SK-N-SH (cell line): ENCODE data around the gene PUM1. TPM values are rescaled to one million over a fixed set of nuclear protein-coding genes. Genes with fewer than 3 reads are reported as not detected.

ENCODE experiments used
- CTCF ChIA-PET: fragments of 300-600, 350-600 bp; formaldehyde crosslinking; extraction: SDS; loops from one replicate; lab custom pipeline; 2021; lab: Yijun Ruan, JAX
- POLR2A ChIA-PET: fragments of 350-600 bp; sonication (Branson Sonifier 250); formaldehyde crosslinking; extraction: SDS; loops from one replicate; lab custom pipeline; 2020; ENCODE audit warnings: antibody characterized with exemption, inconsistent platforms; lab: Yijun Ruan, JAX
- DNase-seq: peaks from one replicate; pipeline ENCODE4 v3.0.0; 2012
- H2AFZ ChIP-seq: fragments of 200-600 bp; sonication (generic); 2 replicates; pipeline ENCODE4 v1.8.1; 2016; ENCODE audit warnings: antibody characterized with exemption, mild to moderate bottlenecking, low read depth
- H3F3A ChIP-seq: fragments of 200-600 bp; sonication (generic); replicated peaks from 2 replicates; pipeline ENCODE3; 2016; ENCODE audit warnings: antibody characterized with exemption, mild to moderate bottlenecking; ENCODE audit not compliant: insufficient read depth
- H3K27ac ChIP-seq, 2 experiments: fragments of 200-500 bp in 1 of 2; fragments of 200-600 bp in 1 of 2; sonication (Bioruptor generic) in 1 of 2; sonication (generic), shearing (Covaris generic) in 1 of 2; 2 replicates each; pipeline versions ENCODE4 v1.5.1 to v1.6.1; 2014 to 2016; ENCODE audit warnings: low read depth in 2 of 2, inconsistent platforms in 1 of 2, low read length in 1 of 2, mild to moderate bottlenecking in 1 of 2, mixed read lengths in 1 of 2
- H3K27me3 ChIP-seq: fragments of 200-600 bp; sonication (generic), shearing (Covaris generic); 2 replicates; pipeline ENCODE4 v1.6.1; 2016; ENCODE audit warnings: mixed run types; ENCODE audit not compliant: insufficient read depth
- H3K36me3 ChIP-seq, 2 experiments: fragments of 200-500 bp in 1 of 2; fragments of 200-600 bp in 1 of 2; sonication (Bioruptor generic) in 1 of 2; sonication (generic) in 1 of 2; replicated peaks in 1 of 2; 2 replicates each; pipeline versions ENCODE3 to v1.5.1; 2014 to 2016; ENCODE audit warnings: low read length in 1 of 2, mild to moderate bottlenecking in 1 of 2; ENCODE audit not compliant: insufficient read depth in 2 of 2, control insufficient read depth in 1 of 2
- H3K4me1 ChIP-seq, 2 experiments: fragments of 200-500 bp in 1 of 2; fragments of 200-600 bp in 1 of 2; sonication (Bioruptor generic) in 1 of 2; sonication (generic), shearing (Covaris generic) in 1 of 2; 2 replicates each; pipeline versions ENCODE4 v1.5.1 to v1.6.1; 2014 to 2016; ENCODE audit warnings: low read depth in 1 of 2, low read length in 1 of 2, mixed run types in 1 of 2; ENCODE audit not compliant: insufficient read depth in 2 of 2, control insufficient read depth in 1 of 2
- H3K4me2 ChIP-seq: fragments of 200-600 bp; sonication (generic), shearing (Covaris generic); 2 replicates; pipeline ENCODE4 v1.6.1; 2017; ENCODE audit warnings: mixed run types
- H3K4me3 ChIP-seq, 2 experiments: fragments of 200-500 bp in 1 of 2; fragments of 200-600 bp in 1 of 2; sonication (Bioruptor generic) in 1 of 2; sonication (generic), shearing (Covaris generic) in 1 of 2; 2 replicates each; pipeline versions ENCODE4 v1.5.1 to v1.8.1; 2014 to 2016; ENCODE audit warnings: low read depth in 2 of 2, inconsistent platforms in 1 of 2, low read length in 1 of 2, mild to moderate bottlenecking in 1 of 2, mixed read lengths in 1 of 2, moderate library complexity in 1 of 2
- H3K79me2 ChIP-seq: fragments of 200-600 bp; sonication (generic); 2 replicates; pipeline ENCODE4 v1.8.1; 2017; ENCODE audit warnings: mild to moderate bottlenecking; ENCODE audit not compliant: insufficient read depth
- H3K9ac ChIP-seq: fragments of 200-600 bp; sonication (generic); 2 replicates; pipeline ENCODE4 v1.6.1; 2017; ENCODE audit warnings: mixed run types
- H3K9me2 ChIP-seq: fragments of 200-600 bp; sonication (generic); 2 replicates; pipeline ENCODE4 v1.6.1; 2017; ENCODE audit warnings: mixed run types
- H3K9me3 ChIP-seq: fragments of 200-600 bp; sonication (generic); 2 replicates; pipeline ENCODE4 v1.6.1; 2017; ENCODE audit warnings: mixed run types, mild to moderate bottlenecking, moderate library complexity
- H4K20me1 ChIP-seq: fragments of 200-600 bp; sonication (generic); 2 replicates; pipeline ENCODE4 v1.6.1; 2017; ENCODE audit warnings: mild to moderate bottlenecking, mixed run types; ENCODE audit not compliant: insufficient read depth
- CHD2 ChIP-seq: fragments of 150-350 bp; IDR thresholded peaks from 2 replicates; pipeline ENCODE4 v1.6.1; 2018; ENCODE audit warnings: low read length; ENCODE audit not compliant: partially characterized antibody
- ELF1 ChIP-seq: IDR thresholded peaks from 2 replicates; pipeline ENCODE4 v1.4.0; 2012
- FOSL2 ChIP-seq: IDR thresholded peaks from 2 replicates; pipeline ENCODE4 v1.4.0; 2012; ENCODE audit warnings: low read depth, mild to moderate bottlenecking, moderate library complexity, borderline replicate concordance
- FOXM1 ChIP-seq: IDR thresholded peaks from 2 replicates; pipeline ENCODE4 v1.4.0; 2012; ENCODE audit warnings: low read depth, mild to moderate bottlenecking
- GABPA ChIP-seq: IDR thresholded peaks from 2 replicates; pipeline ENCODE4 v1.4.0; 2012; ENCODE audit warnings: low read depth, mild to moderate bottlenecking
- GATA2 ChIP-seq: sonication (generic); formaldehyde crosslinking; IDR thresholded peaks from 2 replicates; pipeline ENCODE4 v1.5.0; 2020; ENCODE audit warnings: mild to moderate bottlenecking, missing genetic modification reagents
- MXI1 ChIP-seq: IDR thresholded peaks from 2 replicates; pipeline ENCODE4 v1.6.1; 2012; ENCODE audit warnings: mild to moderate bottlenecking, low read depth, low read length, improper control_type of control experiment
- POLR2AphosphoS5 ChIP-seq: IDR thresholded peaks from 2 replicates; pipeline ENCODE4 v1.6.1; 2012; ENCODE audit warnings: low read depth, low read length
- RAD21 ChIP-seq: IDR thresholded peaks from 2 replicates; pipeline ENCODE4 v1.6.1; 2012; ENCODE audit warnings: mild to moderate bottlenecking, low read length
- RFX5 ChIP-seq: IDR thresholded peaks from 2 replicates; pipeline ENCODE4 v1.6.1; 2012; ENCODE audit warnings: mild to moderate bottlenecking, improper control_type of control experiment, low read length
- RXRA ChIP-seq: IDR thresholded peaks from 2 replicates; pipeline ENCODE4 v1.4.0; 2012; ENCODE audit warnings: low read depth, mild to moderate bottlenecking, borderline replicate concordance
- SMC3 ChIP-seq: IDR thresholded peaks from 2 replicates; pipeline ENCODE4 v1.6.1; 2012; ENCODE audit warnings: low read depth, low read length, improper control_type of control experiment
- TAF1 ChIP-seq: IDR thresholded peaks from 2 replicates; pipeline ENCODE4 v1.6.1; 2012; ENCODE audit warnings: low read depth, mild to moderate bottlenecking, low read length, moderate library complexity, borderline replicate concordance
- TEAD4 ChIP-seq: IDR thresholded peaks from 2 replicates; pipeline ENCODE4 v1.4.0; 2012; ENCODE audit warnings: mild to moderate bottlenecking, borderline replicate concordance; ENCODE audit not compliant: insufficient read depth
- YY1 ChIP-seq: IDR thresholded peaks from 2 replicates; pipeline ENCODE4 v1.4.0; 2012; ENCODE audit warnings: low read depth, mild to moderate bottlenecking
- WGBS: methylation state at CpG from one replicate; pipeline ENCODE4 v1.1.6; 2017; ENCODE audit warnings: low lambda C conversion rate; 5-methylcytosine and 5-hydroxymethylcytosine counted together
- polyA plus RNA-seq, 3 experiments: library from polyadenylated mRNA; depleted of rRNA; stranded (reverse); fragments of >200 nt; gene quantifications; 2 replicates each; pipeline ENCODE4 v1.2.3, GENCODE V29; 2012
- TF ChIP-seq, protein P1 (sequence below): IDR thresholded peaks from 2 replicates; pipeline ENCODE4 v1.6.1; 2012; ENCODE audit warnings: mild to moderate bottlenecking, low read depth, low read length, moderate library complexity
- TF ChIP-seq, protein P2 (sequence below): fragments of 150-350 bp; IDR thresholded peaks from 2 replicates; pipeline ENCODE4 v1.6.1; 2017; ENCODE audit warnings: antibody characterized with exemption, low read length, low read depth, borderline replicate concordance
- TF ChIP-seq, protein P3 (sequence below): IDR thresholded peaks from 2 replicates; pipeline ENCODE4 v1.4.0; 2012; ENCODE audit warnings: low read depth, borderline replicate concordance
- TF ChIP-seq, protein P4 (sequence below): IDR thresholded peaks from 2 replicates; pipeline ENCODE4 v1.4.0; 2012; ENCODE audit warnings: low read depth
- TF ChIP-seq, protein P5 (sequence below): fragments of 150-350 bp; IDR thresholded peaks from 2 replicates; pipeline ENCODE4 v1.6.1; 2016; ENCODE audit warnings: mild to moderate bottlenecking, low read depth, low read length

Gene PUM1
- polyA plus RNA-seq, 1 of the 3 experiments (the other 2 are of a cell fraction) = 66.7 TPM

DNA sequence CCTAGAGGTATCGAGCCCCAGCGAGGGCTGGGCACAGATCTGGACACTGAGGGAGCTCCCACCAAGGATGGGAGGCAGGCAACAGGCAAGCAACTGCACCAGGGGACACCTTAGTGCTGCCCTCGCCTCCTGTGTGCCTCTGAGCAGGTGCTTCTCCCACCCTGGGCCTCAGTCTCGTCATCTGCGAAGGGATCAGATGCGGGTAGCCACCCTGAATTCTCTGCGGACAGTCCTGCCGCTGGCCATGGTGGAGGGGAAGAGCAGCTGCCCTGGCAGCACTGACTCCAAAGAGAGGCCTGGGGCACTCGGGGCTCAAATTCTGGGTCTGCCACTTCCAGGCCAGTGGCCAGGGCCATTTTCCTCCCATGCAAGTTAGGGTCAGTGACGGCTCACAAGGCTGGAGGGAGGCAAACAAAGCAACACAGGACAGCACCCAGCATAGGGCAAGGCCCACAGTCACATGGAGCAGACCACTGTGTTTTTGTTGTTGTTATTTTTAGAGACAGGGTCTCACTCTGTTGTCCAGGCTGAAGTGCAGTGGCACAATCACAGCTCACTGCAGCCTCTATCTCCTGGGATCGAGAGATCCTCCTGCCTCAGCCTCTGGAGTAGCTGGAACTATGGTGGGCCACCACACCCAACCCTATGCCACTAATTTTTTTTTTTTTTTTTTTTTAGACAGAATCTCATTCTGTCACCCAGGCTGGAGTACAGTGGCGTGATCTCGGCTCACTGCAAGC lies 149.9 kb downstream of the PUM1 start:
- Histone ChIP-seq H3K9me3 (no peaks in the 10 kb centered on the region), H3K27me3 (no peaks in the 10 kb centered on the region), H3K4me2 (no peak overlapping the region), H3K4me3 (no peak overlapping the region), H2AFZ (no peak overlapping the region), H3K9ac (no peak overlapping the region)
- no peak for DNase-seq
- WGBS = 91% methylated on average over 5 of the region's 13 CpGs
- TF ChIP-seq ELF1 = no peak
- TF ChIP-seq RFX5 = no peak
- TF ChIP-seq TEAD4 = no peak
- TF ChIP-seq, protein P1, sequence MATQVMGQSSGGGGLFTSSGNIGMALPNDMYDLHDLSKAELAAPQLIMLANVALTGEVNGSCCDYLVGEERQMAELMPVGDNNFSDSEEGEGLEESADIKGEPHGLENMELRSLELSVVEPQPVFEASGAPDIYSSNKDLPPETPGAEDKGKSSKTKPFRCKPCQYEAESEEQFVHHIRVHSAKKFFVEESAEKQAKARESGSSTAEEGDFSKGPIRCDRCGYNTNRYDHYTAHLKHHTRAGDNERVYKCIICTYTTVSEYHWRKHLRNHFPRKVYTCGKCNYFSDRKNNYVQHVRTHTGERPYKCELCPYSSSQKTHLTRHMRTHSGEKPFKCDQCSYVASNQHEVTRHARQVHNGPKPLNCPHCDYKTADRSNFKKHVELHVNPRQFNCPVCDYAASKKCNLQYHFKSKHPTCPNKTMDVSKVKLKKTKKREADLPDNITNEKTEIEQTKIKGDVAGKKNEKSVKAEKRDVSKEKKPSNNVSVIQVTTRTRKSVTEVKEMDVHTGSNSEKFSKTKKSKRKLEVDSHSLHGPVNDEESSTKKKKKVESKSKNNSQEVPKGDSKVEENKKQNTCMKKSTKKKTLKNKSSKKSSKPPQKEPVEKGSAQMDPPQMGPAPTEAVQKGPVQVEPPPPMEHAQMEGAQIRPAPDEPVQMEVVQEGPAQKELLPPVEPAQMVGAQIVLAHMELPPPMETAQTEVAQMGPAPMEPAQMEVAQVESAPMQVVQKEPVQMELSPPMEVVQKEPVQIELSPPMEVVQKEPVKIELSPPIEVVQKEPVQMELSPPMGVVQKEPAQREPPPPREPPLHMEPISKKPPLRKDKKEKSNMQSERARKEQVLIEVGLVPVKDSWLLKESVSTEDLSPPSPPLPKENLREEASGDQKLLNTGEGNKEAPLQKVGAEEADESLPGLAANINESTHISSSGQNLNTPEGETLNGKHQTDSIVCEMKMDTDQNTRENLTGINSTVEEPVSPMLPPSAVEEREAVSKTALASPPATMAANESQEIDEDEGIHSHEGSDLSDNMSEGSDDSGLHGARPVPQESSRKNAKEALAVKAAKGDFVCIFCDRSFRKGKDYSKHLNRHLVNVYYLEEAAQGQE = no peak
- no peak for TF ChIP-seq GATA2 (CRISPR knock-in tag)
- TF ChIP-seq, all 33 proteins: peak for 0
- H3F3A ChIP-seq = no peaks in the 10 kb centered on the region
- H3K36me3 ChIP-seq = no peaks in the 10 kb centered on the region
- POLR2A ChIA-PET = no interaction called here
- H3K79me2 ChIP-seq = no peaks in the 10 kb centered on the region
- H4K20me1 ChIP-seq = no peaks in the 10 kb centered on the region
- CTCF ChIA-PET = interaction anchor here (0.6 to 47.0 kb wide), 7 partner anchors 8 to 253 kb away, joined by 3 to 1422 read pairs (median 93); no protein-coding TSS in a partner anchor
- H3K27ac ChIP-seq = no peak overlapping the region
- no peaks in the 10 kb centered on the region for H3K9me2 ChIP-seq
- peaks cover 6 to 23% of the 10 kb centered on the region in 2 experiments; a peak in 3 of 4 replicates for H3K4me1 ChIP-seq

DNA sequence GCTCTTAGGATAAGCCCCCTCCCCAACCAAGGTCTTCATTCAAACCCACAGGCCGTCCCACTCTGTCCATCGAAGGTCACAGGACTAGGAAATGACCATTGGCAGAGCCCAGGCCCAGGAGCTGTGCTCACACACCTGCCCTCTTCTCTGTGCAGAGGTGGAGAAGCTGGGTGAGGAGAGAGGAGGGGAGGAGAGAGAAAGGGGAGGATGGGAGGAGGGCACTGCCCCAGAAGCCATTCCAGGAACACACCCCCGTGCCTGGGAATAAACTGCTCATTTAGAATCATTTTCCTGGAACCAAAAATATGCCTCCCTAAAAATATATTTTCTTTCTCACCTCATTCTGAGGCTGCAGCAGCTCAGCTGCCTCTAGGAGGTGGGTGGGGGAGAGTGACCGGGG lies 150.6 kb downstream of the PUM1 start:
- H2AFZ ChIP-seq = no peak overlapping the region
- WGBS = 85% methylated on average over 4 of the region's 4 CpGs
- H3K27ac ChIP-seq = no peak overlapping the region
- H3K36me3 ChIP-seq = no peaks in the 10 kb centered on the region
- H3K4me3 ChIP-seq = no peak overlapping the region
- no peaks in the 10 kb centered on the region for H3K9me2 ChIP-seq
- no peak overlapping the region for H3K4me2 ChIP-seq
- H3K4me1 ChIP-seq = peaks cover 6 to 23% of the 10 kb centered on the region in 2 experiments; a peak in 3 of 4 replicates
- no peak overlapping the region for H3K9ac ChIP-seq
- CTCF ChIA-PET = interaction anchor here (1.2 to 47.0 kb wide), 7 partner anchors 9 to 195 kb away, joined by 3 to 1422 read pairs (median 93); no protein-coding TSS in a partner anchor
- H4K20me1 ChIP-seq = no peaks in the 10 kb centered on the region
- H3K9me3 ChIP-seq = no peaks in the 10 kb centered on the region
- no peaks in the 10 kb centered on the region for H3F3A ChIP-seq
- no peaks in the 10 kb centered on the region for H3K79me2 ChIP-seq
- POLR2A ChIA-PET = no interaction called here
- DNase-seq = no peak
- H3K27me3 ChIP-seq = no peaks in the 10 kb centered on the region
- no peak for TF ChIP-seq RAD21
- TF ChIP-seq, protein P2, sequence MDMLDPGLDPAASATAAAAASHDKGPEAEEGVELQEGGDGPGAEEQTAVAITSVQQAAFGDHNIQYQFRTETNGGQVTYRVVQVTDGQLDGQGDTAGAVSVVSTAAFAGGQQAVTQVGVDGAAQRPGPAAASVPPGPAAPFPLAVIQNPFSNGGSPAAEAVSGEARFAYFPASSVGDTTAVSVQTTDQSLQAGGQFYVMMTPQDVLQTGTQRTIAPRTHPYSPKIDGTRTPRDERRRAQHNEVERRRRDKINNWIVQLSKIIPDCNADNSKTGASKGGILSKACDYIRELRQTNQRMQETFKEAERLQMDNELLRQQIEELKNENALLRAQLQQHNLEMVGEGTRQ = no peak
- no peak for TF ChIP-seq RFX5
- TF ChIP-seq YY1 = no peak
- TF ChIP-seq FOSL2 = no peak
- TF ChIP-seq POLR2AphosphoS5 = no peak
- TF ChIP-seq SMC3 = no peak
- TF ChIP-seq GABPA = no peak
- TF ChIP-seq, protein P3, sequence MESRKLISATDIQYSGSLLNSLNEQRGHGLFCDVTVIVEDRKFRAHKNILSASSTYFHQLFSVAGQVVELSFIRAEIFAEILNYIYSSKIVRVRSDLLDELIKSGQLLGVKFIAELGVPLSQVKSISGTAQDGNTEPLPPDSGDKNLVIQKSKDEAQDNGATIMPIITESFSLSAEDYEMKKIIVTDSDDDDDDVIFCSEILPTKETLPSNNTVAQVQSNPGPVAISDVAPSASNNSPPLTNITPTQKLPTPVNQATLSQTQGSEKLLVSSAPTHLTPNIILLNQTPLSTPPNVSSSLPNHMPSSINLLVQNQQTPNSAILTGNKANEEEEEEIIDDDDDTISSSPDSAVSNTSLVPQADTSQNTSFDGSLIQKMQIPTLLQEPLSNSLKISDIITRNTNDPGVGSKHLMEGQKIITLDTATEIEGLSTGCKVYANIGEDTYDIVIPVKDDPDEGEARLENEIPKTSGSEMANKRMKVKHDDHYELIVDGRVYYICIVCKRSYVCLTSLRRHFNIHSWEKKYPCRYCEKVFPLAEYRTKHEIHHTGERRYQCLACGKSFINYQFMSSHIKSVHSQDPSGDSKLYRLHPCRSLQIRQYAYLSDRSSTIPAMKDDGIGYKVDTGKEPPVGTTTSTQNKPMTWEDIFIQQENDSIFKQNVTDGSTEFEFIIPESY = no peak
- TF ChIP-seq MXI1 = no peak
- TF ChIP-seq TAF1 = no peak
- TF ChIP-seq RXRA = no peak
- no peak for TF ChIP-seq CHD2
- TF ChIP-seq FOXM1 = no peak
- TF ChIP-seq, protein P4, sequence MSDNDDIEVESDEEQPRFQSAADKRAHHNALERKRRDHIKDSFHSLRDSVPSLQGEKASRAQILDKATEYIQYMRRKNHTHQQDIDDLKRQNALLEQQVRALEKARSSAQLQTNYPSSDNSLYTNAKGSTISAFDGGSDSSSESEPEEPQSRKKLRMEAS = no peak
- TF ChIP-seq, protein P5, sequence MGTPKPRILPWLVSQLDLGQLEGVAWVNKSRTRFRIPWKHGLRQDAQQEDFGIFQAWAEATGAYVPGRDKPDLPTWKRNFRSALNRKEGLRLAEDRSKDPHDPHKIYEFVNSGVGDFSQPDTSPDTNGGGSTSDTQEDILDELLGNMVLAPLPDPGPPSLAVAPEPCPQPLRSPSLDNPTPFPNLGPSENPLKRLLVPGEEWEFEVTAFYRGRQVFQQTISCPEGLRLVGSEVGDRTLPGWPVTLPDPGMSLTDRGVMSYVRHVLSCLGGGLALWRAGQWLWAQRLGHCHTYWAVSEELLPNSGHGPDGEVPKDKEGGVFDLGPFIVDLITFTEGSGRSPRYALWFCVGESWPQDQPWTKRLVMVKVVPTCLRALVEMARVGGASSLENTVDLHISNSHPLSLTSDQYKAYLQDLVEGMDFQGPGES = no peak
